H1 (cell line): Measurements from ENCODE around the gene ZNF835. TPM values are rescaled to one million over a fixed set of nuclear protein-coding genes. Genes with fewer than 3 reads are reported as not detected.

Experiments
- CTCF ChIA-PET: fragments of 300-600 bp; sonication (Branson Sonifier 250); formaldehyde crosslinking; loops from one replicate; lab custom pipeline; 2021; ENCODE audit not compliant: partially characterized antibody; lab: Charles Lee
- POLR2A ChIA-PET: fragments of 300-600 bp; sonication (Branson Sonifier 250); formaldehyde crosslinking; loops from one replicate; lab custom pipeline; 2021; ENCODE audit warnings: inconsistent platforms; ENCODE audit not compliant: partially characterized antibody; lab: Charles Lee
- DNase-seq, 2 experiments: peaks; one replicate each; pipeline versions ENCODE4 v3.0.0 to v3.0.0-alpha.2; 2010 to 2022; ENCODE audit warnings: low spot score in 2 of 2, low read depth in 1 of 2, mixed read lengths in 1 of 2
- FAIRE-seq: peaks from 2 replicates; lab custom pipeline; 2011; peaks lifted over from hg19 to GRCh38; lab: Jason Lieb, UNC
- H2AFZ ChIP-seq: 2 replicates; pipeline ENCODE4 v1.8.1; 2012; ENCODE audit warnings: low read length, inconsistent platforms
- H2AK5ac ChIP-seq: 2 replicates; pipeline ENCODE4 v1.6.1; 2013; ENCODE audit warnings: low read depth, low read length
- H2BK120ac ChIP-seq: replicated peaks from 2 replicates; pipeline ENCODE3; 2013; ENCODE audit warnings: low read depth, low read length, inconsistent platforms
- H2BK12ac ChIP-seq: 2 replicates; pipeline ENCODE4 v1.6.1; 2013; ENCODE audit warnings: low read depth, low read length
- H2BK15ac ChIP-seq: 2 replicates; pipeline ENCODE4 v1.6.1; 2013; ENCODE audit warnings: low read length
- H2BK20ac ChIP-seq: 2 replicates; pipeline ENCODE4 v1.6.1; 2013; ENCODE audit warnings: low read length
- H2BK5ac ChIP-seq: 2 replicates; pipeline ENCODE4 v1.6.1; 2013; ENCODE audit warnings: low read depth, low read length
- H3K14ac ChIP-seq: 2 replicates; pipeline ENCODE4 v1.6.1; 2013; ENCODE audit warnings: inconsistent platforms; ENCODE audit not compliant: insufficient read length
- H3K18ac ChIP-seq: 2 replicates; pipeline ENCODE4 v1.6.1; 2013; ENCODE audit warnings: low read length; ENCODE audit errors: extremely low read depth
- H3K23ac ChIP-seq: 2 replicates; pipeline ENCODE4 v1.6.1; 2013; ENCODE audit warnings: inconsistent platforms; ENCODE audit not compliant: insufficient read length
- H3K23me2 ChIP-seq: 2 replicates; pipeline ENCODE4 v1.6.1; 2013; ENCODE audit warnings: low read depth, low read length
- H3K27ac ChIP-seq: 2 replicates; pipeline ENCODE4 v1.6.1; 2011; ENCODE audit warnings: low read depth, low read length, inconsistent platforms
- H3K27me3 ChIP-seq, 4 experiments: replicated peaks in 1 of 4; 1 replicate in 1 of 4; 2 replicates in 3 of 4; pipeline versions ENCODE4 v1.6.1 to v1.8.1; 2011 to 2013; ENCODE audit warnings: low read length in 3 of 4, mild to moderate bottlenecking in 3 of 4, inconsistent platforms in 2 of 4, mixed read lengths in 2 of 4, moderate library complexity in 1 of 4; ENCODE audit not compliant: control insufficient read depth in 3 of 4, insufficient read depth in 3 of 4; ENCODE audit errors: extremely low read depth in 1 of 4
- H3K36me3 ChIP-seq, 4 experiments: 2 replicates each; pipeline versions ENCODE4 v1.6.1 to v1.8.1; 2011 to 2013; ENCODE audit warnings: mild to moderate bottlenecking in 4 of 4, low read length in 3 of 4, moderate library complexity in 2 of 4, control low read depth in 1 of 4, inconsistent platforms in 1 of 4; ENCODE audit not compliant: insufficient read depth in 4 of 4, control insufficient read depth in 2 of 4
- H3K4ac ChIP-seq: replicated peaks from 2 replicates; pipeline ENCODE3; 2013; ENCODE audit warnings: low read length, low read depth, mixed read lengths, inconsistent platforms; ENCODE audit not compliant: insufficient read length
- H3K4me1 ChIP-seq, 4 experiments: replicated peaks in 1 of 4; 1 replicate in 1 of 4; 2 replicates in 3 of 4; pipeline versions ENCODE4 v1.6.1 to v1.8.1; 2011 to 2013; ENCODE audit warnings: low read length in 3 of 4, inconsistent platforms in 2 of 4, mixed read lengths in 1 of 4; ENCODE audit not compliant: insufficient read depth in 4 of 4, control insufficient read depth in 3 of 4
- H3K4me2 ChIP-seq, 2 experiments: 2 replicates each; pipeline versions ENCODE4 v1.6.1 to v1.8.1; 2011 to 2013; ENCODE audit warnings: low read depth in 2 of 2, low read length in 2 of 2, control low read depth in 1 of 2, inconsistent platforms in 1 of 2, mild to moderate bottlenecking in 1 of 2; ENCODE audit not compliant: insufficient read depth in 1 of 2
- H3K4me3 ChIP-seq, 4 experiments: fragments of 200-600, 300-600 bp in 1 of 4; sonication (generic), shearing (Covaris generic), sonication (Bioruptor Twin) in 1 of 4; 2 replicates each; pipeline versions ENCODE4 v1.5.1 to v1.8.1; 2011 to 2016; ENCODE audit warnings: low read length in 4 of 4, low read depth in 3 of 4, control low read depth in 2 of 4, inconsistent platforms in 2 of 4, mild to moderate bottlenecking in 2 of 4, mixed read lengths in 1 of 4, moderate library complexity in 1 of 4; ENCODE audit not compliant: insufficient read depth in 2 of 4; ENCODE audit errors: extremely low read depth in 1 of 4
- H3K56ac ChIP-seq: replicated peaks from 2 replicates; pipeline ENCODE3; 2013; ENCODE audit warnings: low read depth, mild to moderate bottlenecking, mixed read lengths, low read length, inconsistent platforms; ENCODE audit not compliant: insufficient read length
- H3K79me1 ChIP-seq: 2 replicates; pipeline ENCODE4 v1.6.1; 2013; ENCODE audit warnings: low read depth, low read length, control low read depth
- H3K79me2 ChIP-seq, 2 experiments: 2 replicates each; pipeline versions ENCODE4 v1.6.1 to v1.8.1; 2012 to 2013; ENCODE audit warnings: low read length in 2 of 2, mild to moderate bottlenecking in 2 of 2, inconsistent platforms in 1 of 2; ENCODE audit not compliant: insufficient read depth in 2 of 2, control insufficient read depth in 1 of 2
- H3K9ac ChIP-seq, 4 experiments: replicated peaks in 1 of 4; 1 replicate in 1 of 4; 2 replicates in 3 of 4; pipeline versions ENCODE4 v1.6.1 to v1.8.1; 2011 to 2013; ENCODE audit warnings: low read depth in 3 of 4, low read length in 3 of 4, control low read depth in 2 of 4, mild to moderate bottlenecking in 2 of 4, moderate library complexity in 2 of 4, inconsistent platforms in 1 of 4; ENCODE audit errors: extremely low read depth in 1 of 4
- H3K9me3 ChIP-seq, 2 experiments: 2 replicates each; pipeline versions ENCODE4 v1.6.1 to v1.8.1; 2012 to 2013; ENCODE audit warnings: mild to moderate bottlenecking in 2 of 2, moderate library complexity in 2 of 2, control low read depth in 1 of 2, inconsistent platforms in 1 of 2, low read depth in 1 of 2, low read length in 1 of 2, mixed read lengths in 1 of 2; ENCODE audit not compliant: insufficient read depth in 2 of 2
- H4K20me1 ChIP-seq, 2 experiments: replicated peaks in 1 of 2; 2 replicates each; pipeline versions ENCODE3 to v1.8.1; 2011 to 2013; ENCODE audit warnings: inconsistent platforms in 2 of 2, low read length in 2 of 2, mild to moderate bottlenecking in 1 of 2; ENCODE audit not compliant: insufficient read depth in 2 of 2, control insufficient read depth in 1 of 2
- H4K5ac ChIP-seq: 2 replicates; pipeline ENCODE4 v1.6.1; 2013; ENCODE audit warnings: low read length, low read depth, mixed read lengths, inconsistent platforms; ENCODE audit not compliant: insufficient read length
- H4K8ac ChIP-seq: 2 replicates; pipeline ENCODE4 v1.8.0; 2013; ENCODE audit warnings: mild to moderate bottlenecking, moderate library complexity, low read length, inconsistent platforms; ENCODE audit not compliant: insufficient read depth; ENCODE audit errors: extremely low read depth
- H4K91ac ChIP-seq: replicated peaks from 2 replicates; pipeline ENCODE3; 2013; ENCODE audit warnings: low read length, mixed read lengths, inconsistent platforms; ENCODE audit not compliant: insufficient read length
- CHD1 ChIP-seq: IDR thresholded peaks from 2 replicates; pipeline ENCODE4 v1.6.1; 2012; ENCODE audit warnings: low read depth, low read length, improper control_type of control experiment
- PHF8 ChIP-seq: fragments of 200-600 bp; sonication (generic); conservative IDR thresholded peaks from 2 replicates; pipeline ENCODE4 v1.7.1; 2012; ENCODE audit warnings: low read depth, mild to moderate bottlenecking, inconsistent platforms, low read length, moderate library complexity
- WGBS, 2 experiments: shearing (Covaris generic) in 1 of 2; methylation state at CpG; one replicate each; pipeline versions ENCODE4 v1.1.6 to v1.1.7; 2013 to 2015; ENCODE audit warnings: low lambda C conversion rate in 2 of 2, mixed read lengths in 2 of 2, inconsistent platforms in 1 of 2, low coverage in 1 of 2, missing lambda C conversion rate in 1 of 2; ENCODE audit not compliant: insufficient replicate concordance in 2 of 2, insufficient coverage in 1 of 2, insufficient read length in 1 of 2; ENCODE audit errors: extremely low coverage in 1 of 2, missing lambda C conversion rate in 1 of 2; 5-methylcytosine and 5-hydroxymethylcytosine counted together
- polyA plus RNA-seq, 7 experiments: library from polyadenylated mRNA; depleted of rRNA in 3 of 7; stranded (reverse) in 5 of 7; unstranded in 2 of 7; fragments of >200 nt in 5 of 7; fragments of 200-250 nt in 2 of 7; gene quantifications; 1 replicate in 5 of 7; 2 replicates in 1 of 7; 4 replicates in 1 of 7; pipeline versions ENCODE4 v1.2.1 to v1.2.3, GENCODE V29; 2011 to 2013; ENCODE audit warnings: missing spikeins in 2 of 7, mixed read lengths in 2 of 7
- total RNA-seq: library from RNA; stranded (reverse); fragmentation: NEBNext Ultra II Directional; extraction: Animal tissue kit (Norgen Biotek cat#: 25700); gene quantifications from 2 replicates; pipeline ENCODE4 v1.2.1, GENCODE V29; 2021
- TF ChIP-seq, protein P1 (sequence below): IDR thresholded peaks from 2 replicates; pipeline ENCODE4 v1.6.1; 2011; ENCODE audit warnings: low read depth, mild to moderate bottlenecking, low read length; ENCODE audit not compliant: insufficient read depth

Gene ZNF835
- total and polyA plus RNA-seq, 2 of the 8 experiments (the other 6 are each of a cell fraction or from before 2014, with no cell fraction given) = 0.02 to 1.8 TPM

DNA sequence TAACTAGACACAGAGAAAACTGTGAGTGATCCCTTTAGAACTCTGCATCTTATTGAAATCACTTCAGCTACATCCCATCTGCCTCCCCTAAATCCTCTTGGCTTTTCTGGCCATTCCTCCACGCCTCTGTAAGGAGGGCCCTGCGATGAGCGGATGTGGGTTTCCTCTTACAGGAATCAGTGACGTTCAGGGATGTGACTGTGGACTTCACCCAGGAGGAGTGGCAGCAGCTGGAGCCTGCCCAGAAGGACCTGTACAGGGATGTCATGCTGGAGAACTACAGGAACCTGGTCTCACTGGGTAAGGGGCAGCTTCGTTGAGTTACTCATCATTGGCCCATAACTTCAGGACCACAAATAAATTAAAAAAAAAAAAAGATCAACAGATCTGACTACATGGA, 57.9 kb downstream of the ZNF835 start:
- Histone ChIP-seq H3K14ac (no peak overlapping the region), H3K56ac (no peak overlapping the region), H4K5ac (no peak overlapping the region), H2BK120ac (no peak overlapping the region), H3K4me2 (no peak overlapping the region; a peak in 1 of 4 replicates), H2AFZ (no peak overlapping the region), H4K20me1 (no peaks in the 10 kb centered on the region), H2BK5ac (no peak overlapping the region), H3K27me3 (no peaks in the 10 kb centered on the region), H3K4ac (no peak overlapping the region), H3K4me3 (no peak overlapping the region), H3K18ac (no peak overlapping the region), H3K36me3 (peaks cover 0 to 10% (median 0%) of the 10 kb centered on the region in 4 experiments; a peak in 2 of 8 replicates), H4K91ac (no peak overlapping the region), H3K9ac (no peak overlapping the region), H2BK20ac (no peak overlapping the region), H3K9me3 (peaks cover 35 to 48% of the 10 kb centered on the region in 2 experiments; a peak in 3 of 4 replicates), H3K4me1 (no peaks in the 10 kb centered on the region; a peak in 1 of 7 replicates), H3K79me2 (peaks cover 4 to 10% of the 10 kb centered on the region in 2 experiments; a peak in 3 of 4 replicates), H4K8ac (no peak overlapping the region), H3K23ac (no peak overlapping the region), H2BK15ac (no peak overlapping the region), H3K27ac (no peak overlapping the region), H2AK5ac (no peak overlapping the region), H3K79me1 (peaks cover 7% of the 10 kb centered on the region; the same call in 1 of the 2 replicates), H3K23me2 (no peaks in the 10 kb centered on the region), H2BK12ac (no peak overlapping the region)
- 97% methylated on average over 5 of the region's 5 CpGs; no CpG with 5 or more reads in 1 of the 2 experiments for WGBS, 2 experiments
- FAIRE-seq (no peak), DNase-seq (no peak)
- ChIA-PET CTCF (interaction anchor here (0.6 to 1.4 kb wide), 3 partner anchors 11 to 181 kb away, joined by 3 to 6 read pairs (median 3); no protein-coding TSS in a partner anchor), POLR2A (interaction anchor here (1.8 kb wide), 1 partner anchor 11 kb away, joined by 4 read pairs; no protein-coding TSS in a partner anchor)
- TF ChIP-seq PHF8 = no peak
- TF ChIP-seq, protein P1, sequence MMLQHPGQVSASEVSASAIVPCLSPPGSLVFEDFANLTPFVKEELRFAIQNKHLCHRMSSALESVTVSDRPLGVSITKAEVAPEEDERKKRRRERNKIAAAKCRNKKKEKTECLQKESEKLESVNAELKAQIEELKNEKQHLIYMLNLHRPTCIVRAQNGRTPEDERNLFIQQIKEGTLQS = no peak
- TF ChIP-seq CHD1 = no peak
